HCT116 (cell line): ENCODE data around the gene DRD4. TPM values are rescaled to one million over a fixed set of nuclear protein-coding genes. Genes with fewer than 3 reads are reported as not detected.

Experiments
- ATAC-seq: fragments of 200-7000 bp; cut with Tn5 transposase; 2 replicates; pipeline ENCODE4 v1.9.1; 2020; ENCODE audit warnings: mild to moderate bottlenecking, moderate library complexity
- BruUV-seq: library from RNA; stranded (reverse); fragments of 400-500 nt; replicated peaks from 2 replicates; lab custom pipeline; 2021; lab: Mats Ljungman, UMichigan
- CTCF ChIA-PET: fragments of 300-600 bp; sonication (Branson Sonifier 250); formaldehyde crosslinking; loops from one replicate; lab custom pipeline; 2021; ENCODE audit warnings: antibody characterized with exemption; lab: Charles Lee
- POLR2A ChIA-PET: fragments of 300-600, 350-600 bp; sonication (Branson Sonifier 250); formaldehyde crosslinking; loops from one replicate; lab custom pipeline; 2021; ENCODE audit warnings: antibody characterized with exemption; lab: Charles Lee
- RAD21 ChIA-PET, 2 experiments: fragments of 300-600 bp; sonication (Branson Sonifier 250); formaldehyde crosslinking; loops; one replicate each; lab custom pipeline; 2023; ENCODE audit warnings: low total read pairs in 2 of 2; ENCODE audit not compliant: uncharacterized antibody in 2 of 2, unreplicated experiment in 2 of 2, low non-redundant PET in 1 of 2; lab: Charles Lee
- DNase-seq: peaks from one replicate; pipeline ENCODE4 v3.0.0-alpha.2; 2010; ENCODE audit warnings: low read depth, low spot score
- H2AFZ ChIP-seq: fragments of 200-600 bp; shearing (Covaris generic), sonication (generic); 2 replicates; pipeline ENCODE4 v1.6.1; 2017; ENCODE audit warnings: low read depth, mixed run types, mixed read lengths, antibody characterized with exemption, low read length; ENCODE audit not compliant: poor library complexity, severe bottlenecking
- H3K27ac ChIP-seq: 2 replicates; pipeline ENCODE4 v1.5.1; 2012; ENCODE audit warnings: low read depth, low read length
- H3K27me3 ChIP-seq: fragments of 200-600 bp; sonication (generic); 2 replicates; pipeline ENCODE4 v1.6.1; 2016; ENCODE audit warnings: mixed run types, low read length, mixed read lengths; ENCODE audit not compliant: insufficient read depth
- H3K36me3 ChIP-seq, 2 experiments: fragments of 200-500 bp in 1 of 2; fragments of 200-600 bp in 1 of 2; sonication (Bioruptor generic) in 1 of 2; sonication (generic) in 1 of 2; 2 replicates each; pipeline versions ENCODE4 v1.5.1 to v1.6.1; 2014 to 2016; ENCODE audit warnings: low read length in 2 of 2, inconsistent platforms in 1 of 2, mixed read lengths in 1 of 2, mixed run types in 1 of 2; ENCODE audit not compliant: insufficient read depth in 2 of 2, control insufficient read depth in 1 of 2
- H3K4me1 ChIP-seq, 2 experiments: fragments of 200-600 bp in 1 of 2; sonication (generic) in 1 of 2; 2 replicates each; pipeline versions ENCODE4 v1.5.1 to v1.6.1; 2012 to 2017; ENCODE audit warnings: low read length in 2 of 2, inconsistent platforms in 1 of 2, mild to moderate bottlenecking in 1 of 2, mixed read lengths in 1 of 2, mixed run types in 1 of 2, moderate library complexity in 1 of 2; ENCODE audit not compliant: insufficient read depth in 2 of 2, control insufficient read depth in 1 of 2
- H3K4me2 ChIP-seq: fragments of 200-600 bp; sonication (generic); 2 replicates; pipeline ENCODE4 v1.6.1; 2017; ENCODE audit warnings: mixed run types, low read length, mixed read lengths
- H3K4me3 ChIP-seq, 2 experiments: fragments of 200-600 bp in 1 of 2; sonication (generic) in 1 of 2; replicated peaks in 1 of 2; 2 replicates each; pipeline ENCODE4 v1.5.1; 2011 to 2016; ENCODE audit warnings: low read length in 2 of 2, control low read depth in 1 of 2, low read depth in 1 of 2, mild to moderate bottlenecking in 1 of 2, mixed read lengths in 1 of 2, mixed run types in 1 of 2
- H3K79me2 ChIP-seq: fragments of 200-600 bp; sonication (generic); 2 replicates; pipeline ENCODE4 v1.6.1; 2017; ENCODE audit warnings: mild to moderate bottlenecking, mixed run types, low read length, moderate library complexity, mixed read lengths; ENCODE audit not compliant: insufficient read depth
- H3K9ac ChIP-seq: fragments of 200-600 bp; sonication (generic); 2 replicates; pipeline ENCODE4 v1.6.1; 2016; ENCODE audit warnings: low read length, mixed read lengths
- H3K9me2 ChIP-seq: fragments of 200-600 bp; sonication (generic), shearing (Covaris generic); 2 replicates; pipeline ENCODE4 v1.6.1; 2017; ENCODE audit warnings: mixed run types, mild to moderate bottlenecking, moderate library complexity; ENCODE audit not compliant: insufficient read depth
- H3K9me3 ChIP-seq, 2 experiments: fragments of 200-500 bp in 1 of 2; fragments of 200-600 bp in 1 of 2; sonication (Bioruptor generic) in 1 of 2; sonication (generic) in 1 of 2; 2 replicates each; pipeline ENCODE4 v1.6.1; 2014 to 2017; ENCODE audit warnings: low read length in 2 of 2, mixed read lengths in 2 of 2, inconsistent platforms in 1 of 2, low read depth in 1 of 2, mild to moderate bottlenecking in 1 of 2, mixed run types in 1 of 2, moderate library complexity in 1 of 2; ENCODE audit not compliant: control insufficient read depth in 1 of 2, insufficient read depth in 1 of 2
- H4K20me1 ChIP-seq: fragments of 200-600 bp; sonication (generic), shearing (Covaris generic); 2 replicates; pipeline ENCODE4 v1.6.1; 2017; ENCODE audit warnings: mixed run types, mild to moderate bottlenecking, moderate library complexity; ENCODE audit not compliant: insufficient read depth
- CBX3 ChIP-seq: IDR thresholded peaks from 2 replicates; pipeline ENCODE4 v1.6.1; 2012; ENCODE audit warnings: low read depth
- CEBPB ChIP-seq: IDR thresholded peaks from 2 replicates; pipeline ENCODE4 v1.6.1; 2012; ENCODE audit warnings: low read depth
- CTCF ChIP-seq, 3 experiments: fragments of 200-600 bp in 1 of 3; sonication (generic) in 1 of 3; IDR thresholded peaks in 2 of 3; conservative IDR thresholded peaks in 1 of 3; 2 replicates each; pipeline ENCODE4 v1.5.1; 2012 to 2017; ENCODE audit warnings: low read depth in 2 of 3, low read length in 2 of 3, antibody characterized with exemption in 1 of 3, borderline replicate concordance in 1 of 3, control low read depth in 1 of 3, mild to moderate bottlenecking in 1 of 3, mixed read lengths in 1 of 3, mixed run types in 1 of 3, moderate library complexity in 1 of 3; ENCODE audit not compliant: insufficient read depth in 1 of 3
- EGR1 ChIP-seq: IDR thresholded peaks from 2 replicates; pipeline ENCODE4 v1.6.1; 2012; ENCODE audit warnings: low read depth
- EZH2 ChIP-seq: fragments of 200-600 bp; sonication (generic); IDR thresholded peaks from 2 replicates; pipeline ENCODE4 v1.6.1; 2017; ENCODE audit warnings: antibody characterized with exemption, mixed run types
- FOSL1 ChIP-seq: IDR thresholded peaks from 2 replicates; pipeline ENCODE4 v1.6.1; 2012; ENCODE audit warnings: low read depth
- POLR2A ChIP-seq: IDR thresholded peaks from 2 replicates; pipeline ENCODE4 v1.7.0; 2011; ENCODE audit warnings: borderline replicate concordance; ENCODE audit not compliant: insufficient read depth, insufficient read length; ENCODE audit errors: extremely low read depth
- POLR2AphosphoS5 ChIP-seq: IDR thresholded peaks from 2 replicates; pipeline ENCODE4 v1.6.1; 2011; ENCODE audit warnings: mild to moderate bottlenecking, low read depth, low read length, moderate library complexity
- SIN3A ChIP-seq: IDR thresholded peaks from 2 replicates; pipeline ENCODE4 v1.6.1; 2012; ENCODE audit warnings: low read depth
- SP1 ChIP-seq: IDR thresholded peaks from 2 replicates; pipeline ENCODE4 v1.6.1; 2012; ENCODE audit warnings: low read depth
- SRF ChIP-seq: IDR thresholded peaks from 2 replicates; pipeline ENCODE4 v1.6.1; 2012; ENCODE audit warnings: low read depth
- YY1 ChIP-seq: IDR thresholded peaks from 2 replicates; pipeline ENCODE4 v1.6.1; 2011; ENCODE audit warnings: low read length, low read depth, moderate library complexity, mild to moderate bottlenecking; ENCODE audit not compliant: insufficient replicate concordance; ENCODE audit errors: extremely low read depth
- ZBTB33 ChIP-seq: IDR thresholded peaks from 2 replicates; pipeline ENCODE4 v1.6.1; 2011; ENCODE audit warnings: mild to moderate bottlenecking, low read length, moderate library complexity; ENCODE audit not compliant: insufficient replicate concordance; ENCODE audit errors: extremely low read depth
- ZFX ChIP-seq: fragments of 450-650 bp; IDR thresholded peaks from 2 replicates; pipeline ENCODE4 v1.6.1; 2017
- ZNF274 ChIP-seq: fragments of 200-500 bp; sonication (Bioruptor generic); IDR thresholded peaks from 2 replicates; pipeline ENCODE4 v1.6.1; 2014; ENCODE audit warnings: mild to moderate bottlenecking, low read depth, low read length, inconsistent platforms
- intact Hi-C: fragments of 100-400 bp; cut with micrococcal nuclease; formaldehyde crosslinking; loops from 2 replicates; pipeline ENCODE4 v1.10.0; 2022
- total RNA-seq: library from RNA; stranded (reverse); gene quantifications from one replicate; pipeline ENCODE4 v1.2.1, GENCODE V29; 2021; ENCODE audit not compliant: unreplicated experiment

DRD4 gene
- total RNA-seq, 1 experiment from 2014 or later, result 2.4 TPM

DNA sequence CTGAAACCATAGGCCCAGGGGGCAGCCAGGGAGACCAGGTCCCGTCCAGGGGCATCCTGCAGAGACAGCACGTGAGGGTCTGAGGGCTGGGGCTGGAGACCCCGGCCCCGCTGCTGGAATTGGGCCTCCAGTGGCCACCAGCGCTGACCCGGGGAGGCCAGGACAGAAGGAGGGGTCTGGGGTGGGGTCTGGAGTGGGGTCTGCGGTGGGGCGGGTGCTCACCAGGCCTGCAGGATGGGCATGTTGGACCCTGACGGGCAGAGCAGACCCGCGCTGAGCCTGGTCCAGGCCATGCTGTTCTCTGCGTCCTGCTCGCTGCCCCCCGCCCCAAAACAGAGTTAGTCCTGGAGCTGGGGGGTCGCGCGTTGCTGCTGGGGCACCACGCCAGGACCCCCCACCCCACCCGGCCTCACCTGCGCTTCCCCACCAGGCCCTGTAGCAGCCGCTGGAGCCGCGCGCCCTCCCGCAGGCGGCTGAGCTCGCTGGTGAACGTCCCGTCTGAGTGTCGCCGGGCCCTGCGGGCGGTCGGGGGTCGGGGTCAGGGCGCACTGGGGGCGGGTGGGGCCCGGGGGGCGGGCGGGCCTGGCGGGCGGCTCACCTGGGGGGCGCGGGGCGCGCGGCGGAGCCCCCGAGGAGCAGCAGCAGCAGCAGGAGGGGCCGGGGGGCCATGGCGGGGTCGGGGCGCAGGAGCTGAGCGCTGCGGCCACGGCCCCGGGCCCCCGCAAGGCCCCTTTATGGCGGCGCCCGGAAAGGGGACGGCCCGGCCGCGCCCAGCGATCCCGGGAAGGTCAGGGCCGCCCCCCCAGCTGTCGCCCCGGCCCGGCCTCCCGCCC is 10.4 kb upstream of the DRD4 start, which contains the start of gene SCT:
Gene SCT, minus strand, starts transcription at position 707 of the 833 bp plus-strand sequence. Its CDS starts 38 bp downstream, at position 669.
- no peak for DNase-seq
- ChIA-PET CTCF (no interaction called here), RAD21 (no interaction called here)
- no peak for ATAC-seq
- H3K4me1 ChIP-seq, result peaks cover 0 to 28% of the 10 kb centered on the region in 2 experiments; a peak in 2 of 4 replicates
- no peak within 1 kb of the TSS for H2AFZ ChIP-seq
- H3K36me3 ChIP-seq, result no peaks in the 10 kb centered on the region
- no peaks in the 10 kb centered on the region for H4K20me1 ChIP-seq
- no peaks in the 10 kb centered on the region for H3K79me2 ChIP-seq
- intact Hi-C loops, result no loop called here
- no peaks in the 10 kb centered on the region for H3K9me2 ChIP-seq
- peak within 1 kb of the TSS; percentile 21; the same call in 1 of the 2 replicates for H3K4me2 ChIP-seq
- no peaks in the 10 kb centered on the region for H3K27me3 ChIP-seq
- TF ChIP-seq SRF (no peak), CBX3 (no peak), SIN3A (no peak), EZH2 (no peak)
- TF ChIP-seq, all 23 proteins: peak for 0
- H3K9ac ChIP-seq, result no peak within 1 kb of the TSS
- no TSS peak for BruUV-seq
- POLR2A ChIA-PET, result no interaction called here
- H3K9me3 ChIP-seq, result no peaks in the 10 kb centered on the region
- H3K27ac ChIP-seq, result no peak within 1 kb of the TSS
- H3K4me3 ChIP-seq, result no peak within 1 kb of the TSS

- RAD21 ChIA-PET, result no interaction called here
- H3K27ac ChIP-seq, result no peak overlapping the region
- TF ChIP-seq FOSL1, result no peak
- TF ChIP-seq CTCF (IDR thresholded peaks at IDR 0.05 in 2 of 3, conservative IDR thresholded peaks at IDR 0.05 in 1 of 3; ENCODE audit: borderline replicate concordance in 1 of 3, insufficient read depth in 1 of 3, low read depth in 2 of 3, low read length in 2 of 3), result no peak
- TF ChIP-seq CBX3, result no peak
- no peak for TF ChIP-seq CEBPB
- TF ChIP-seq ZFX, result no peak
- no peak for TF ChIP-seq ZBTB33
- TF ChIP-seq ZNF274, result no peak
- TF ChIP-seq POLR2A, result no peak
- no peak for TF ChIP-seq SRF
- TF ChIP-seq EGR1, result no peak
- TF ChIP-seq YY1, result no peak
- TF ChIP-seq SP1, result no peak
- TF ChIP-seq POLR2AphosphoS5, result no peak
- ATAC-seq, result no peak
- H4K20me1 ChIP-seq, result no peaks in the 10 kb centered on the region
- no peaks in the 10 kb centered on the region for H3K9me3 ChIP-seq
- H3K27me3 ChIP-seq, result no peaks in the 10 kb centered on the region
- no peak overlapping the region for H3K4me3 ChIP-seq
- no peak overlapping the region for H3K4me2 ChIP-seq
- H3K9me2 ChIP-seq, result no peaks in the 10 kb centered on the region
- no peak for DNase-seq
- intact Hi-C loops, result no loop called here
- POLR2A ChIA-PET, result no interaction called here
- peaks cover 0 to 28% of the 10 kb centered on the region in 2 experiments; a peak in 2 of 4 replicates for H3K4me1 ChIP-seq
- no TSS peak for BruUV-seq
- no peak overlapping the region for H3K9ac ChIP-seq
- CTCF ChIA-PET, result no interaction called here
- no peak overlapping the region for H2AFZ ChIP-seq
- H3K79me2 ChIP-seq, result no peaks in the 10 kb centered on the region
- H3K36me3 ChIP-seq, result no peaks in the 10 kb centered on the region
These were observed 9.8 kb upstream of the DRD4 start for GRCh38 chr11:627308-627576.
